Muscle of leg (tissue), 11 donors: ENCODE data around the gene ADARB2. TPM values are rescaled to one million over a fixed set of nuclear protein-coding genes. Genes with fewer than 3 reads are reported as not detected.

Experiments
- DNase-seq: peaks from one replicate; pipeline ENCODE4 v3.0.0; 2013
- H3K27ac ChIP-seq: one replicate; pipeline ENCODE4 v1.5.1; 2013; ENCODE audit warnings: mild to moderate bottlenecking, low read length, control low read depth
- H3K27me3 ChIP-seq: one replicate; pipeline ENCODE4 v1.6.1; 2013; ENCODE audit warnings: low read length; ENCODE audit not compliant: control insufficient read depth, insufficient read depth
- H3K36me3 ChIP-seq: one replicate; pipeline ENCODE4 v1.6.1; 2013; ENCODE audit warnings: low read length; ENCODE audit not compliant: control insufficient read depth, insufficient read depth
- H3K4me1 ChIP-seq: one replicate; pipeline ENCODE4 v1.6.1; 2013; ENCODE audit warnings: low read length; ENCODE audit not compliant: control insufficient read depth, insufficient read depth
- H3K4me3 ChIP-seq: one replicate; pipeline ENCODE4 v1.5.1; 2013; ENCODE audit warnings: low read length, control low read depth
- H3K9me3 ChIP-seq: replicated peaks from 2 replicates; pipeline ENCODE4 v1.6.1; 2013; ENCODE audit warnings: low read depth, low read length; ENCODE audit not compliant: control insufficient read depth
- WGBS: methylation state at CpG from one replicate; pipeline ENCODE4 v1.1.5; 2013; ENCODE audit warnings: missing lambda C conversion rate; ENCODE audit not compliant: insufficient coverage; 5-methylcytosine and 5-hydroxymethylcytosine counted together
- polyA plus RNA-seq, 8 donors: library from polyadenylated mRNA; unstranded; fragments of 120-200 nt; gene quantifications; one replicate each; pipeline versions ENCODE4 v1.2.1 to v1.2.3, GENCODE V29; 2013; ENCODE audit warnings: inconsistent platforms in 1 of 8, low replicate concordance in 1 of 8; ENCODE audit not compliant: insufficient read length in 8 of 8, insufficient read depth in 1 of 8
- total RNA-seq: library from RNA; stranded (reverse); fragments of 120-200 nt; gene quantifications from one replicate; pipeline ENCODE4 v1.2.4, GENCODE V29; 2013

ADARB2 gene
- total and polyA plus RNA-seq, 9 donors = 0.13 to 0.38 (median 0.23) TPM

DNA sequence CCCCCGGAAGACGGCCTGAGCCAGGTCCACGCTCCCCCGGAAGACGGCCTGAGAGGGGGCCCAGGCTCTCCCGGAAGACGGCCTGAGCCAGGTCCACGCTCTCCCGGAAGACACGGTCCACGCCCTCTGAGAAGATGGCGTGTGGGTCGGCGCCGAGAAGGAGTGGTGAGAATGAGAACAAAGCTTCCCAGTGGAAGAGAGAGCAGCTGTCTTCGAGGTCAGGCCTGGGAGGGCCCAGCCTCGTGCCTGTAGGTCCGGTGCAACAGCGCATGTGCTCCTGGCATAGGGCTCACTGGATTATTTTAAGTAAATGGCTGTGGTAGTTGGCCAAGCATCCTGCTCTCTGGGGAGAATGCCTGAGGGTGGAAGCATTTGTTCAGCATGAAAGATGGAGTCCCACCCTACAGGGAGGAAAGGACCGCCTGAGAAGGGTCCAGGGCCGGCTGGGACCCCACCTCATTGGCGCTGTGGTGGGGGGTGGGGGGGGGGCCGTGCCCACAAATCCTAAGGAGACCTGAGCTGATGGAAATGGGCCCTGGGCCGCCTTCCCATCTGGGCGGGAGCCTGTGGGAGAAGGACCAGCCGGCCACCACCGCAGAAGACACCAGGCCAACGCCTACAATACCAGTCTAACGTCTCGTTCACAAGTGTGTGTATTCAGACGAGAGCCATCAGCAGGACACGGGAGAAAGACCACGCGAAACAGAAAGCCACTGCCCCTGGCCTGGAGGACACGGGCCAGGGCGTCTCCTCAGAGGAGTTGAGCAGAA is 471.1 kb downstream of the ADARB2 start:
- 91% methylated on average over 29 of the region's 36 CpGs for WGBS
- peaks cover 2% of the 10 kb centered on the region for H3K27me3 ChIP-seq
- DNase-seq = no peak
- H3K36me3 ChIP-seq = no peaks in the 10 kb centered on the region
- H3K9me3 ChIP-seq = no peaks in the 10 kb centered on the region
- no peak overlapping the region for H3K27ac ChIP-seq
- no peak overlapping the region for H3K4me3 ChIP-seq
- no peaks in the 10 kb centered on the region for H3K4me1 ChIP-seq

DNA sequence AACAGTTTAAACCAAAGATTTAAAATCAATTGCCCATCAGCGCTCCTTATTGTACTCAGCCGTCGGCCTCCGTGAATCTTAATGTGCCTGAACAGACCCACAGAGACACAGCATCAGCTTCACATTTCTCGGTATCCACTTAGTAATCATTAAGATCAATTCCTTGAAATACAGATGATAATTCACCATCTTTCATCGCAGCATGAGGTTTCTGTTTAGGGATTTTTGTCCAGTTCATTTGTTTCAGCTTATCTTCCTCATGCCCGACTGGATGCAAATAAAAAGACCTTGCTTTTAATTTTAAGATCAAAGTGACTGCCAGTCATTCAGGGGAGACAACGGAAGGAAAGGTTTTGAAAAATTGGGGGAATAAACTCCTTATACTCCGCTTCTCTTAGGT is 473.3 kb downstream of the ADARB2 start:
- Histone ChIP-seq H3K27ac (no peak overlapping the region), H3K9me3 (no peaks in the 10 kb centered on the region), H3K36me3 (no peaks in the 10 kb centered on the region), H3K27me3 (peaks cover 2% of the 10 kb centered on the region), H3K4me3 (no peak overlapping the region), H3K4me1 (no peaks in the 10 kb centered on the region)
- 83% methylated on average over 1 of the region's 9 CpGs for WGBS
- no peak for DNase-seq

DNA sequence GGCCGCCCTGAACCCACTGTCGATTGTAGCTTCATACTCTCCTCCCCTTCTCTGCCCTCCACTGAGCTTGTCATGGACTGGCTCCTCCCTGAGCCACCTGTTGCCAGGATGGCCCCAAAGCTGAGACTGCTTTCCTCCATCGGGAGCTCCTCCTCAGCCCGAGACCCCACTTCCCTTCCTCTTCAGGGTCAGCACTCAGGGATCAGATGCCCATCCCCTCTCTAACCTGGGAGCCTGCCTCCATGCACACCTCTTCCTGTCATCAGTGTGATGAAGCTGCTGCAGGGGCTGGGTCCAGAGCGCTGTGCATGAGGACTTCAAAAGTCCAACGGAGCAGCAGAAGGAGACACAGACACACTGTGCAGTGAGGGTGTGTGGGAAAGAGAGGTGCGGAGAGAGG is 480.1 kb downstream of the ADARB2 start:
- H3K9me3 ChIP-seq = no peaks in the 10 kb centered on the region
- no peaks in the 10 kb centered on the region for H3K36me3 ChIP-seq
- WGBS = 62% methylated on average over 7 of the region's 7 CpGs
- no peak for DNase-seq
- H3K4me3 ChIP-seq = no peak overlapping the region
- H3K27ac ChIP-seq = no peak overlapping the region
- peaks cover 5% of the 10 kb centered on the region for H3K27me3 ChIP-seq
- H3K4me1 ChIP-seq = no peaks in the 10 kb centered on the region

DNA sequence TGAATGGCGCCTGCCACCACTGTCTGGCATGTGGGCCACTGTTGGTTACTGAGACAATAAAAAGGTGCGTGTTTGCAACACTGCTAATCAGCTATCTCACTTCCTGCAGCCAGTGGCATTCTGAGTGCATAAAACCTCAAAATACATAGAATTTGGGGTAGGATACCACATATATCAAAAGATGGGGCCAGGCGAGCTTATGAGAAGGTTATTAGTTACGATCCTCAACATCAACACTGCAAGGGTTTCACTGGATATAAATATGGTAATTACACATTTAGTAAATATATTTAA is 480.9 kb downstream of the ADARB2 start:
- no peak overlapping the region for H3K27ac ChIP-seq
- H3K36me3 ChIP-seq = no peaks in the 10 kb centered on the region
- H3K27me3 ChIP-seq = peaks cover 5% of the 10 kb centered on the region
- H3K9me3 ChIP-seq = no peaks in the 10 kb centered on the region
- DNase-seq = no peak
- no CpG with 5 or more reads among the region's 4 CpGs for WGBS
- H3K4me3 ChIP-seq = no peak overlapping the region
- H3K4me1 ChIP-seq = no peaks in the 10 kb centered on the region

DNA sequence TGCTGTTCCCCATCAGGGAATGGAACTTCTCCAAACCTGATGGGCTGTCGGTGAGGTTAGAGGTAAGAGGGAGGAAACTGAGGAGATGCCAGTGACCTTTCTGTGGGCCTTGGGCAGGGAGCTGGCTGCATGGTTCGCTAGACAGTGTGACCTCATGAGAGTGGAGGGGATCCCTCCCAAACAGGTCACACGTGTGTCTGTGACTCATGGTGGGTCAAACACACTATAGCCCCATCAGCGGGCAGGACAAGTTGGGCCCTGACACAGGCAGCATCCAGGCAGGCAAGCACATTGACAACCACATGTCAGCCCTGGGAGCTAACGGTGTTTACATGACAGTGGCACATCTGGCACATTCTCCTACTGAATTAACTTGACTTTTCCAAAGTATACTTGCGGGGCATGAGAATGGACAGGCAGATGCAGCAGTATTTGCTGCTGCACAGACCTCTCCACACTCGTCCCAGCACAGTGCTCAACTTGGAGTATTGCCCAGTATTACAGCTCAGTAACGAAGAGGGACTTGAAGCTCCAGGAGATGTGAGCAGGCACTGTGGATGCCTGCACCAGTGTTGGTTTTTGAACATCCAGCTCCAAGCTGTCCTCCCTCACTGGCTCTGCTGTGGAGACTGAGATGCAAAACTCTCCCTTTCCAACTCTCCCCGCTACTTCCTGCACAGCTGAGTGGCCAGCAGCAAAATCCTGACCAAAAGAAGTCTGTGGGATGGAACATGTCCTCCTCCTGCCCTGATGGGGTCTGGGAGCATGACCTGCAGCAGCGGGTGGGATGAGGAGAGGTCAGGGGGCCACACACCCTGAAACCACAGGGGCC is 481.5 kb downstream of the ADARB2 start:
- Histone ChIP-seq H3K4me1 (no peaks in the 10 kb centered on the region), H3K36me3 (no peaks in the 10 kb centered on the region), H3K4me3 (no peak overlapping the region), H3K27ac (no peak overlapping the region), H3K27me3 (peaks cover 5% of the 10 kb centered on the region), H3K9me3 (no peaks in the 10 kb centered on the region)
- no peak for DNase-seq
- 69% methylated on average over 9 of the region's 10 CpGs for WGBS

DNA sequence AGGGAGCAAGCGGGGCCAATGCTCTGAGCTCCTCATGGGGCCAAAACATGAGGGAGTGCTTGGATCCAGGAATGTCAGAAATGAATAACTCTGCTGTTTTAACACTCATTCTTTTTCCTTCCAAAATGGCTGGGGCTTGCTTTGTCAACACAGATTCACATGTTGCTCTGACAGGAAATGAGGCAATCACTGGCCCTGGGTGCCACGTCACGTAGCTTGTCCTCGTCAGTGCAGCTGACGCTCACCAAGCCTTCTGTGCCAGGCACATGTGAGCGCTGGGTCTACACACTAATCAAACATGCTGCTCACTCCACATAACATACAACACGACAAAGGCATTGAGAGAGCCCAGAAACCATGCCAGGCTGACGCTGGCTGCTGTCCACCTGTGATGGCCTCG is 482.2 kb downstream of the ADARB2 start:
- 82% methylated on average over 8 of the region's 9 CpGs for WGBS
- no peak overlapping the region for H3K27ac ChIP-seq
- no peaks in the 10 kb centered on the region for H3K9me3 ChIP-seq
- H3K4me1 ChIP-seq = no peaks in the 10 kb centered on the region
- peaks cover 5% of the 10 kb centered on the region for H3K27me3 ChIP-seq
- no peak overlapping the region for H3K4me3 ChIP-seq
- no peak for DNase-seq
- H3K36me3 ChIP-seq = no peaks in the 10 kb centered on the region

DNA sequence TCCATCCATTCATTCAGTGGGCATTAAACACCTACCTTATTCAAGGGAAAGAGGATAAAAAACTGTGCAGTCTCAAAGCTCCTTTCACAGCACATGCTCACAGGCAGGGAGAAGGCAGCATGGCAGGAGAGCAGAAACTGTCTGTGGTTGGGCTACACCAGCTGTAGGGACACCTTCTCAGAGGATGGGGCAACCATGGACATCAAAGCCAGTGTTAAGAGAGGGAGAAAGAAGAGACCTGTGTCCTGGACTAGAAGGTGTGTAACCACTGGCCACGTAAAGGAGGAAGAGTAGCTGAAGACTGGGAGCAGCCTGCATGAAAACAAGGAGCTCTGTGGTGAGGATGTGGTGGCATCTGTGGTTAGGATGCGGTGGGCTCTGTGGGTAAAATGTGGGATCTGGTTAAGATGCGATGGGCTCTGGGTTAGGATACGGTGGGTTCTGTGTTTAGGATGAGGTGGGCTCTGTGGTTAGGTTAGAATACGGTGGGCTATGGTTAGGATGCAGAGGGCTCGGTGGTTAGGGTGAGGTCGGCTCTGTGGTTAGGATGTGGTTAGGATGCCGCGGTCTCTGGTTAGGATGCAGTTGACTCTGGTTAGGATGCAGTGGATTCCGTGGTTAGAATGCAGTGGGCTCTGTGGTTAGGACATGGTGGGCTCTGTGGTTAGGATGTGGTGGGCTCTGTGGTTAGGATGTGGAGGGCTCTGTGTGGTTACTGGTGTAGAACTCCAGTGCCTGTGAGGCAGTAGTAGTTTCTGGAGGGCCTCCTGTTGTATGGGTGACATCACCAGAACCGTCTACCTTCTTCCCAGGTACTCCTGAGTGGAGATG is 483.6 kb downstream of the ADARB2 start:
- no peaks in the 10 kb centered on the region for H3K9me3 ChIP-seq
- H3K27ac ChIP-seq = no peak overlapping the region
- DNase-seq = no peak
- no peak overlapping the region for H3K4me3 ChIP-seq
- H3K27me3 ChIP-seq = peaks cover 5% of the 10 kb centered on the region
- H3K4me1 ChIP-seq = no peaks in the 10 kb centered on the region
- no peaks in the 10 kb centered on the region for H3K36me3 ChIP-seq
- whole genome bisulfite sequencing = 85% methylated on average over 10 of the region's 11 CpGs

DNA sequence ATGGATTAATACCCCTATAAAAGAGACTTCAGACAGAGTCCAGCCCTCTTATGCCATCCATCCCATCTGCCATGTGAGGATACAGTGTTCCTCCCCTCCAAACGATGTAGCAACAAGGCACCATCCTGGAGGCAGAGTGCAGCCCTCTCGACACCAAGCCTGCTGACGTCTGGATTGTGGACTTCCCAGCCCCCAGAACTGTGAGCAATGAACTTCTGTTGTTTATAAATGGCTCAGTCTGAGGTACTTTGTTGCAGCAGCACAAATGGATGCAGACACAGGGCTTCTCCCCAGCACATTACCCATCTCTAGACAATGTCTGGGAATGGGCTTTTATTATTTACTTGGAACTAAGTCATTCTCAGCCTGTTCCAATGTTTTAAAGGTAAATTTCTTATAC is 485.6 kb downstream of the ADARB2 start:
- no peak for DNase-seq
- no peak overlapping the region for H3K27ac ChIP-seq
- no peaks in the 10 kb centered on the region for H3K9me3 ChIP-seq
- H3K4me3 ChIP-seq = no peak overlapping the region
- peaks cover 5% of the 10 kb centered on the region for H3K27me3 ChIP-seq
- WGBS = 60% methylated on average over 1 of the region's 3 CpGs
- H3K4me1 ChIP-seq = no peaks in the 10 kb centered on the region
- no peaks in the 10 kb centered on the region for H3K36me3 ChIP-seq

DNA sequence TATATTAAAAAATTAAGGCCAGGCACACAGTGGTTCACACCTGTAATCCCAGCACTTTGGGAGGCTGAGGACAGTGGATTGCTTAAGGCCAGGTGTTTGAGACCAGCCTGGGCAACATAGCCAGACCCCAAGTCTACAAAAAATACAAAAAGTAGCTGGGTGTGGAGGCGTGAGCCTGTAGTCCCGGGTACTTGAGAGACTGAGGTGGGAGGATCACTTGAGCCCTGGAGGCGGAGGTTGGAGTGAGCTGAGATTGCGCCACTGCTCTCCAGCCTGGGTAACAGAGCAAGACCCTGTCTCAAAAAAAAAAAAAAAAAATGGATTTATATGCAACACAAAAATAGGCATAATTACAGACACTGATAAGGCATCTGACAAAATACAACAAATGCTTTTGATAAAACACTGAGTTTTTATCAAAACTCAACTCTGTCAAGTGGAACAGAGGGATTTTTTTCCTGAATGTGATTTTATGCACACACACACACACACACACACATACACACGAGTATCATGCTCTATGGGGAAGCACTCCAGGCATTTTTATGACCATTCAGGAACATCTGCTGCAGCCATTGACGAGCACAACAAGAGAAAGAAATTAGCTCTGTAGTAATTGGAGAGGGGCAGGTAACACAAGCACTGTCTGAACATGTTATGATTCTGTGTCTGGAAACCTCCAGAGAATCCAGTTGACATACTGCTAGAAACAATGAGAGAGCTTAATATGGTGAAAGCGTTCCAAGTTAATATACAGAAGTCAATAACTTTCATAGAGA is 488.0 kb downstream of the ADARB2 start:
- Histone ChIP-seq H3K36me3 (no peaks in the 10 kb centered on the region), H3K27me3 (no peaks in the 10 kb centered on the region), H3K4me1 (no peaks in the 10 kb centered on the region), H3K4me3 (no peak overlapping the region), H3K27ac (no peak overlapping the region), H3K9me3 (no peaks in the 10 kb centered on the region)
- DNase-seq = peak; percentile 66
- no CpG with 5 or more reads among the region's 7 CpGs for WGBS
